K562 (cell line): ENCODE data around the gene GZMB. TPM values are rescaled to one million over a fixed set of nuclear protein-coding genes. Genes with fewer than 3 reads are reported as not detected.

ENCODE experiments used
- ATAC-seq: fragments of 200-7000 bp; cut with Tn5 transposase; 3 replicates; pipeline ENCODE4 v1.9.1; 2020; ENCODE audit warnings: moderate library complexity
- BruUV-seq: library from RNA; stranded (reverse); fragments of 400-500 nt; replicated peaks from 2 replicates; lab custom pipeline; 2021; lab: Mats Ljungman, UMichigan
- CTCF ChIA-PET: fragments of 300-600 bp; formaldehyde crosslinking; extraction: SDS; loops from one replicate; lab custom pipeline; 2021; ENCODE audit warnings: low intra/inter-chr PET ratio; lab: Yijun Ruan, JAX
- POLR2A ChIA-PET: fragments of 300-600, 350-650 bp; sonication (Branson Sonifier 250); formaldehyde crosslinking; extraction: SDS; loops from one replicate; lab custom pipeline; 2021; ENCODE audit warnings: antibody characterized with exemption, inconsistent platforms; lab: Yijun Ruan, JAX
- DNase-seq, 4 experiments: peaks; one replicate each; pipeline versions ENCODE4 v3.0.0 to v3.0.0-alpha.2; 2011 to 2018; ENCODE audit warnings: low spot score in 3 of 4, mixed read lengths in 3 of 4; ENCODE audit errors: extremely low read depth in 1 of 4
- FAIRE-seq: peaks from 2 replicates; lab custom pipeline; 2011; peaks lifted over from hg19 to GRCh38; lab: Jason Lieb, UNC
- H2AFZ ChIP-seq: 2 replicates; pipeline ENCODE4 v1.6.0; 2011; ENCODE audit warnings: low read depth, low read length, control low read depth, inconsistent platforms
- H3K27ac ChIP-seq: fragments of 200-600 bp; 3 replicates; pipeline ENCODE4 v1.8.0; 2011; ENCODE audit warnings: low read depth, mild to moderate bottlenecking, control low read depth, inconsistent platforms, low read length, moderate library complexity, mixed read lengths; ENCODE audit errors: extremely low read depth
- H3K27me3 ChIP-seq, 2 experiments: fragments of 300-600 bp in 1 of 2; 2 replicates in 1 of 2; 3 replicates in 1 of 2; pipeline versions ENCODE4 v1.6.0 to v1.8.0; 2011; ENCODE audit warnings: inconsistent platforms in 2 of 2, low read length in 2 of 2, mild to moderate bottlenecking in 1 of 2, mixed read lengths in 1 of 2, moderate library complexity in 1 of 2; ENCODE audit not compliant: control insufficient read depth in 2 of 2, insufficient read depth in 2 of 2
- H3K36me3 ChIP-seq: fragments of 300-600 bp; 3 replicates; pipeline ENCODE4 v1.8.0; 2011; ENCODE audit warnings: mild to moderate bottlenecking, low read length, inconsistent platforms; ENCODE audit not compliant: control insufficient read depth, insufficient read depth
- H3K4me1 ChIP-seq, 2 experiments: fragments of 200-600 bp in 1 of 2; replicated peaks in 1 of 2; 2 replicates in 1 of 2; 3 replicates in 1 of 2; pipeline versions ENCODE4 v1.5.1 to v1.8.0; 2011; ENCODE audit warnings: inconsistent platforms in 2 of 2, low read length in 2 of 2, mild to moderate bottlenecking in 1 of 2, mixed read lengths in 1 of 2, moderate library complexity in 1 of 2; ENCODE audit not compliant: control insufficient read depth in 2 of 2, insufficient read depth in 2 of 2
- H3K4me2 ChIP-seq: 2 replicates; pipeline ENCODE4 v1.6.1; 2011; ENCODE audit warnings: low read length, control low read depth, inconsistent platforms, mixed read lengths; ENCODE audit not compliant: insufficient read depth
- H3K4me3 ChIP-seq: fragments of 200-600 bp; sonication (generic), shearing (Covaris generic); 2 replicates; pipeline ENCODE4 v1.5.1; 2016; ENCODE audit warnings: control low read depth, inconsistent platforms
- H3K79me2 ChIP-seq: fragments of 200-600 bp; 3 replicates; pipeline ENCODE4 v1.8.0; 2011; ENCODE audit warnings: low read length, inconsistent platforms; ENCODE audit not compliant: control insufficient read depth, insufficient read depth
- H3K9ac ChIP-seq, 2 experiments: 2 replicates each; pipeline versions ENCODE4 v1.6.0 to v1.6.1; 2011; ENCODE audit warnings: low read depth in 2 of 2, low read length in 2 of 2, control low read depth in 1 of 2, inconsistent platforms in 1 of 2, mild to moderate bottlenecking in 1 of 2, mixed read lengths in 1 of 2; ENCODE audit not compliant: insufficient read depth in 1 of 2
- H3K9me1 ChIP-seq: one replicate; pipeline ENCODE4 v1.6.0; 2011; ENCODE audit warnings: inconsistent platforms, mild to moderate bottlenecking, low read length, moderate library complexity; ENCODE audit not compliant: control insufficient read depth, insufficient read depth
- H3K9me3 ChIP-seq: replicated peaks from 2 replicates; pipeline ENCODE4 v1.5.1; 2011; ENCODE audit warnings: low read depth, low read length, inconsistent platforms; ENCODE audit not compliant: control insufficient read depth, insufficient read depth
- H4K20me1 ChIP-seq: replicated peaks from 2 replicates; pipeline ENCODE4 v1.6.1; 2011; ENCODE audit warnings: low read length, inconsistent platforms, mixed read lengths; ENCODE audit not compliant: control insufficient read depth, insufficient read depth
- C11orf30 ChIP-seq: fragments of 450-650 bp; IDR thresholded peaks from 2 replicates; pipeline ENCODE4 v1.6.1; 2016; ENCODE audit warnings: low read depth, mild to moderate bottlenecking
- OTX1 ChIP-seq: fragments of 450-650 bp; formaldehyde crosslinking; IDR thresholded peaks from 2 replicates; pipeline ENCODE4 v1.4.0; 2022; ENCODE audit warnings: mild to moderate bottlenecking
- PHTF2 ChIP-seq: fragments of 250-450 bp; sonication (Bioruptor Pico); IDR thresholded peaks from 2 replicates; pipeline ENCODE4 v1.5.0; 2021; ENCODE audit warnings: mild to moderate bottlenecking
- RBM34 ChIP-seq: fragments of 200-400 bp; formaldehyde crosslinking; IDR thresholded peaks from 2 replicates; pipeline ENCODE4 v1.6.1; 2018; ENCODE audit warnings: low read length, borderline replicate concordance; ENCODE audit not compliant: insufficient read depth
- SMARCC2 ChIP-seq: fragments of 450-650 bp; IDR thresholded peaks from 2 replicates; pipeline ENCODE4 v1.6.1; 2017; ENCODE audit warnings: antibody characterized with exemption, moderate library complexity, mild to moderate bottlenecking, low read depth
- ZNF707 ChIP-seq: fragments of 250-450 bp; sonication (Bioruptor Pico); conservative IDR thresholded peaks from 2 replicates; pipeline ENCODE4 v1.8.0; 2022; ENCODE audit warnings: inconsistent platforms, mild to moderate bottlenecking, moderate library complexity
- WGBS: fragments of 100-300 bp; shearing (Covaris generic); methylation state at CpG from one replicate; pipeline ENCODE4 v1.1.6; 2016; ENCODE audit warnings: low coverage, mixed read lengths; ENCODE audit not compliant: insufficient coverage; ENCODE audit errors: missing lambda C conversion rate; 5-methylcytosine and 5-hydroxymethylcytosine counted together
- in situ Hi-C: fragments of 300-500 bp; cut with MboI; formaldehyde crosslinking; loops from 4 replicates; pipeline ENCODE4 v1.15.0; 2018; ENCODE audit warnings: inconsistent platforms, mixed read lengths
- intact Hi-C: fragments of 100-400 bp; cut with micrococcal nuclease; formaldehyde crosslinking; loops from 2 replicates; pipeline ENCODE4 v1.14.2; 2022
- polyA plus RNA-seq, 8 experiments: library from polyadenylated mRNA; depleted of rRNA in 4 of 8; stranded (reverse) in 5 of 8; unstranded in 3 of 8; fragments of >200 nt; fragmentation: Nextera tagmentation in 2 of 8; fragmentation: Illumina TruSeq in 1 of 8; extraction: Ambion mirVana in 2 of 8; extraction: Trizol in 1 of 8; gene quantifications; 2 replicates each; pipeline versions ENCODE4 v1.2.1 to v1.2.3, GENCODE V29; 2011 to 2014; ENCODE audit warnings: inconsistent platforms in 1 of 8, missing spikeins in 1 of 8
- total RNA-seq, 7 experiments: library from RNA; depleted of rRNA in 6 of 7; stranded (reverse); fragments of >200 nt in 6 of 7; fragmentation: Illumina TruSeq in 2 of 7; extraction: Trizol in 2 of 7; gene quantifications; 2 replicates each; pipeline versions ENCODE4 v1.2.1 to v1.2.3, GENCODE V29; 2011 to 2021; ENCODE audit warnings: low replicate concordance in 1 of 7
- TF ChIP-seq, protein P1 (sequence below): fragments of 150-350 bp; conservative IDR thresholded peaks from 2 replicates; pipeline ENCODE4 v1.6.1; 2014; ENCODE audit warnings: low read length
- TF ChIP-seq, protein P2 (sequence below): IDR thresholded peaks from 2 replicates; pipeline ENCODE4 v1.6.1; 2012; ENCODE audit warnings: low read depth, low read length, improper control_type of control experiment, borderline replicate concordance
- TF ChIP-seq, protein P3 (sequence below): fragments of 250-450 bp; sonication (Bioruptor Pico); IDR thresholded peaks from 2 replicates; pipeline ENCODE4 v1.4.0; 2020

Gene GZMB
- total and polyA plus RNA-seq, 9 of the 15 experiments (the other 6 are each of a cell fraction or from before 2014, with no cell fraction given): 0.08 to 0.95 (median 0.68) TPM; not detected in 6

DNA sequence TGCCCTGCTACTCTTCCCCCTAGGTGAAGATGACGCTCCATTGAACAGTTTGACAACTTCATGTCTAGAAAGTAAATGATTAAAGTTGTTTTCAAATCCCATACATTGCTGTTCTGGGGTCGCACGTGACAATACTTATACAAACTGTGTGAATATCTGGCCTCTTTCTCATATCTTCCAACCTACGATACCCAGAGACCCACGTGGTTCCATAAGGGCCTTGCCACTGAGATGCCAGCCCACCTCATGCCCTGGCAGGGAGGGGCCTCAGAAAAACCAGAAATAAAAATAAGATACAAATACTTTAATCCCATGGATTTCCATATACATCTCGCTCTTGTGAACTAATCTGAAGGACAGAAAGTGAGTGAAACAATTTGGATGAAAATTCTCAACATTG is 4.5 kb downstream of the GZMB start:
- POLR2A ChIA-PET: no interaction called here
- Histone ChIP-seq H2AFZ (no peak overlapping the region), H3K9me3 (no peaks in the 10 kb centered on the region), H3K27me3 (peaks cover 0 to 4% of the 10 kb centered on the region in 2 experiments; a peak in 1 of 5 replicates), H3K27ac (no peak overlapping the region), H3K4me2 (no peak overlapping the region), H3K9me1 (no peaks in the 10 kb centered on the region), H3K9ac (no peak overlapping the region), H3K36me3 (no peaks in the 10 kb centered on the region), H3K79me2 (no peaks in the 10 kb centered on the region), H3K4me3 (no peak overlapping the region), H3K4me1 (no peaks in the 10 kb centered on the region), H4K20me1 (no peaks in the 10 kb centered on the region)
- 0% methylated on average over 5 of the region's 6 CpGs for whole genome bisulfite sequencing
- TF ChIP-seq OTX1 (CRISPR knock-in tag) (no peak), SMARCC2 (no peak), PHTF2 (CRISPR knock-in tag) (no peak), ZNF707 (no peak), C11orf30 (no peak), RBM34 (no peak)
- TF ChIP-seq, protein P1, sequence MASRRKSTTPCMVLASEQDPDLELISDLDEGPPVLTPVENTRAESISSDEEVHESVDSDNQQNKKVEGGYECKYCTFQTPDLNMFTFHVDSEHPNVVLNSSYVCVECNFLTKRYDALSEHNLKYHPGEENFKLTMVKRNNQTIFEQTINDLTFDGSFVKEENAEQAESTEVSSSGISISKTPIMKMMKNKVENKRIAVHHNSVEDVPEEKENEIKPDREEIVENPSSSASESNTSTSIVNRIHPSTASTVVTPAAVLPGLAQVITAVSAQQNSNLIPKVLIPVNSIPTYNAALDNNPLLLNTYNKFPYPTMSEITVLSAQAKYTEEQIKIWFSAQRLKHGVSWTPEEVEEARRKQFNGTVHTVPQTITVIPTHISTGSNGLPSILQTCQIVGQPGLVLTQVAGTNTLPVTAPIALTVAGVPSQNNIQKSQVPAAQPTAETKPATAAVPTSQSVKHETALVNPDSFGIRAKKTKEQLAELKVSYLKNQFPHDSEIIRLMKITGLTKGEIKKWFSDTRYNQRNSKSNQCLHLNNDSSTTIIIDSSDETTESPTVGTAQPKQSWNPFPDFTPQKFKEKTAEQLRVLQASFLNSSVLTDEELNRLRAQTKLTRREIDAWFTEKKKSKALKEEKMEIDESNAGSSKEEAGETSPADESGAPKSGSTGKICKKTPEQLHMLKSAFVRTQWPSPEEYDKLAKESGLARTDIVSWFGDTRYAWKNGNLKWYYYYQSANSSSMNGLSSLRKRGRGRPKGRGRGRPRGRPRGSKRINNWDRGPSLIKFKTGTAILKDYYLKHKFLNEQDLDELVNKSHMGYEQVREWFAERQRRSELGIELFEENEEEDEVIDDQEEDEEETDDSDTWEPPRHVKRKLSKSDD: no peak
- TF ChIP-seq, protein P2, sequence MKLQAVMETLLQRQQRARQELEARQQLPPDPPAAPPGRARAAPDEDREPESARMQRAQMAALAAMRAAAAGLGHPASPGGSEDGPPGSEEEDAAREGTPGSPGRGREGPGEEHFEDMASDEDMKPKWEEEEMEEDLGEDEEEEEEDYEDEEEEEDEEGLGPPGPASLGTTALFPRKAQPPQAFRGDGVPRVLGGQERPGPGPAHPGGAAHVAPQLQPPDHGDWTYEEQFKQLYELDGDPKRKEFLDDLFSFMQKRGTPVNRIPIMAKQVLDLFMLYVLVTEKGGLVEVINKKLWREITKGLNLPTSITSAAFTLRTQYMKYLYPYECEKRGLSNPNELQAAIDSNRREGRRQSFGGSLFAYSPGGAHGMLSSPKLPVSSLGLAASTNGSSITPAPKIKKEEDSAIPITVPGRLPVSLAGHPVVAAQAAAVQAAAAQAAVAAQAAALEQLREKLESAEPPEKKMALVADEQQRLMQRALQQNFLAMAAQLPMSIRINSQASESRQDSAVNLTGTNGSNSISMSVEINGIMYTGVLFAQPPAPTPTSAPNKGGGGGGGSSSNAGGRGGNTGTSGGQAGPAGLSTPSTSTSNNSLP: no peak
- TF ChIP-seq, protein P3, sequence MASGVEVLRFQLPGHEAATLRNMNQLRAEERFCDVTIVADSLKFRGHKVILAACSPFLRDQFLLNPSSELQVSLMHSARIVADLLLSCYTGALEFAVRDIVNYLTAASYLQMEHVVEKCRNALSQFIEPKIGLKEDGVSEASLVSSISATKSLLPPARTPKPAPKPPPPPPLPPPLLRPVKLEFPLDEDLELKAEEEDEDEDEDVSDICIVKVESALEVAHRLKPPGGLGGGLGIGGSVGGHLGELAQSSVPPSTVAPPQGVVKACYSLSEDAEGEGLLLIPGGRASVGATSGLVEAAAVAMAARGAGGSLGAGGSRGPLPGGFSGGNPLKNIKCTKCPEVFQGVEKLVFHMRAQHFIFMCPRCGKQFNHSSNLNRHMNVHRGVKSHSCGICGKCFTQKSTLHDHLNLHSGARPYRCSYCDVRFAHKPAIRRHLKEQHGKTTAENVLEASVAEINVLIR: no peak
- in situ Hi-C loops: no loop called here
- DNase-seq: no peak
- intact Hi-C loops: no loop called here
- CTCF ChIA-PET: no interaction called here
- no TSS peak for BruUV-seq
- ATAC-seq: no peak
- no peak for FAIRE-seq
